Heart left ventricle (tissue), 16 donors: ENCODE data around the gene MON2. TPM values are rescaled to one million over a fixed set of nuclear protein-coding genes. Genes with fewer than 3 reads are reported as not detected.

ENCODE experiments used
- ATAC-seq, 4 donors: fragments of 200-7000 bp; cut with Tn5 transposase; one replicate each; pipeline ENCODE4 v1.9.1; 2020 to 2022; ENCODE audit warnings: moderate library complexity in 4 of 4, mild to moderate bottlenecking in 3 of 4, moderate number of reproducible peaks in 1 of 4
- DNase-seq, 5 donors: peaks; one replicate each; pipeline ENCODE4 v3.0.0-alpha.2; 2020
- H3K27ac ChIP-seq, 12 donors: fragments of 200-600 bp; sonication (generic) in 4 of 12; one replicate each; pipeline versions ENCODE4 v1.5.0 to v1.8.0; 2016 to 2022; ENCODE audit warnings: mild to moderate bottlenecking in 2 of 12
- H3K27me3 ChIP-seq, 9 donors: fragments of 200-600 bp; sonication (generic) in 2 of 9; one replicate each; pipeline versions ENCODE4 v1.5.1 to v1.8.0; 2016 to 2022; ENCODE audit warnings: mild to moderate bottlenecking in 3 of 9
- H3K36me3 ChIP-seq, 9 donors: fragments of 200-600 bp; sonication (generic) in 2 of 9; one replicate each; pipeline versions ENCODE4 v1.5.0 to v1.8.0; 2018 to 2022; ENCODE audit warnings: mild to moderate bottlenecking in 2 of 9
- H3K4me1 ChIP-seq, 12 donors: fragments of 200-600 bp; sonication (generic) in 4 of 12; one replicate each; pipeline versions ENCODE4 v1.5.0 to v1.8.0; 2016 to 2022; ENCODE audit warnings: mild to moderate bottlenecking in 3 of 12
- H3K4me3 ChIP-seq, 12 donors: fragments of 200-600 bp; sonication (generic) in 4 of 12; one replicate each; pipeline versions ENCODE4 v1.5.0 to v1.8.0; 2017 to 2022; ENCODE audit warnings: mild to moderate bottlenecking in 9 of 12, moderate library complexity in 4 of 12
- H3K9me3 ChIP-seq, 12 donors: fragments of 200-600 bp; sonication (generic) in 4 of 12; one replicate each; pipeline versions ENCODE4 v1.5.0 to v1.8.0; 2016 to 2022; ENCODE audit warnings: mild to moderate bottlenecking in 1 of 12
- POLR2A ChIP-seq, 2 donors: fragments of 450-650 bp; IDR thresholded peaks; one replicate each; pipeline ENCODE4 v1.6.1; 2017; ENCODE audit warnings: antibody characterized with exemption in 2 of 2, mild to moderate bottlenecking in 2 of 2, moderate library complexity in 2 of 2
- WGBS, 4 donors: extraction: QIAGEN DNeasy Blood & Tissue Kit in 2 of 4; methylation state at CpG; one replicate each; pipeline versions ENCODE4 v1.1.5 to v1.1.7; 2013 to 2018; 5-methylcytosine and 5-hydroxymethylcytosine counted together
- intact Hi-C, 10 donors: fragments of 100-400 bp; cut with DNase I; formaldehyde crosslinking; loops; one replicate each; pipeline versions ENCODE4 v1.11.1 to v1.14.2; 2022
- polyA plus RNA-seq, 2 donors: library from polyadenylated mRNA; stranded (reverse); fragments of 200-250 nt; gene quantifications; one replicate each; pipeline ENCODE4 v1.2.3, GENCODE V29; 2013
- total RNA-seq, 9 donors: library from RNA; depleted of rRNA in 2 of 9; stranded (reverse); fragments of >200 nt in 2 of 9; fragmentation: NEBNext Ultra II Directional in 3 of 9; extraction: Animal tissue kit (Norgen Biotek cat#: 25700) in 3 of 9; gene quantifications; one replicate each; pipeline versions ENCODE4 v1.1.0 to v1.2.4, GENCODE V29; 2016 to 2023
- TF ChIP-seq, protein P1 (sequence below), 12 donors: fragments of 200-600 bp; sonication (generic) in 4 of 12; IDR thresholded peaks; one replicate each; pipeline versions ENCODE4 v1.5.0 to v1.8.0; 2018 to 2022; ENCODE audit warnings: antibody characterized with exemption in 12 of 12, mild to moderate bottlenecking in 5 of 12
- donor health status: ischemic (EF 13 %, LVEDD 7.1; RV severe dilation, severe dysfunction).
- donor health status: healthy with polysubstance abuse.
- donor health status: DM: no; HTN: yes; CAD: no.
- donor health status: DM: no; HTN: no; CAD: no.
- donor health status: ischemic (EF 25% LVEDD 6.9; RV normal size, moderate dysfunction).
- donor health status: ischemic (EF 25% LVEDD 5.7; RV mildly dilated, moderate dysfunction).
- donor health status: healthy.
- donor health status: DM: yes; HTN: yes; CAD: no.
- donor health status: ischemic (EF 35%, LVEDD 5.7; RV mildly dilated, moderate dysfunction).
- donor health status: nonischemic (EF 11% LVEDD 7.7; RV severe dilation, severe dysfunction).
- donor health status: DM: yes; HTN: yes; CAD: no.
- donor health status: PGD.
- donor health status: ischemic (EF 29% LVEDD 5.4; RV normal size, mild dysfunction).
- donor health status: nonischemic (EF 23%, LVEDD 6.1; RV moderate dilation, normal function).

Gene MON2
- total and polyA plus RNA-seq, 11 donors = 8.7 to 30.6 (median 17.0) TPM

DNA sequence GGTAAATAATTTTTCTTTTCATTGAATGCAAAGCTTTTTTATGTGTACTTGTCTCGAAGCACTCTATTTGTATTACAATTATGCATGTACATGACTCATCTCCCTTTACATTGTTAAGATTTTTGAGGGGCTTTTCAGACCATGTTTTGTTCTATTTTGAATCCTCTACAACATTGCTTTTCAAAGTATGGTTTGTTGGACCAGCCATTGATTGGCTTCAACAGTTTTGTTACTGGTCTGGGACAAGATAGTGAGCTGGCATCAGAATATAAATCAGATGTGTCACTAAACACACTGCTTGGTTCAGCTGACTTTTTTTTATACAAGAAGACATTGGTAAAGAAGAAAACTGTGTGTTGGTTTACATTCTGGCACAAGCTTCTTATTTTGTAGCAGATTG is 122.3 kb downstream of the MON2 start:
- Histone ChIP-seq H3K36me3 (peaks cover 0 to 91% (median 59%) of the 10 kb centered on the region in 9 donors), H3K9me3 (no peaks in the 10 kb centered on the region), H3K4me3 (no peak overlapping the region), H3K4me1 (no peaks in the 10 kb centered on the region), H3K27ac (no peak overlapping the region), H3K27me3 (no peaks in the 10 kb centered on the region)
- intact Hi-C loops = loop anchor here in 3 of 10 donors (10.0 kb wide), 2 partner anchors 154 to 476 kb away; no protein-coding TSS in a partner anchor
- no peak for DNase-seq
- TF ChIP-seq POLR2A (IDR thresholded peaks at IDR 0.05) = no peak
- TF ChIP-seq, protein P1, sequence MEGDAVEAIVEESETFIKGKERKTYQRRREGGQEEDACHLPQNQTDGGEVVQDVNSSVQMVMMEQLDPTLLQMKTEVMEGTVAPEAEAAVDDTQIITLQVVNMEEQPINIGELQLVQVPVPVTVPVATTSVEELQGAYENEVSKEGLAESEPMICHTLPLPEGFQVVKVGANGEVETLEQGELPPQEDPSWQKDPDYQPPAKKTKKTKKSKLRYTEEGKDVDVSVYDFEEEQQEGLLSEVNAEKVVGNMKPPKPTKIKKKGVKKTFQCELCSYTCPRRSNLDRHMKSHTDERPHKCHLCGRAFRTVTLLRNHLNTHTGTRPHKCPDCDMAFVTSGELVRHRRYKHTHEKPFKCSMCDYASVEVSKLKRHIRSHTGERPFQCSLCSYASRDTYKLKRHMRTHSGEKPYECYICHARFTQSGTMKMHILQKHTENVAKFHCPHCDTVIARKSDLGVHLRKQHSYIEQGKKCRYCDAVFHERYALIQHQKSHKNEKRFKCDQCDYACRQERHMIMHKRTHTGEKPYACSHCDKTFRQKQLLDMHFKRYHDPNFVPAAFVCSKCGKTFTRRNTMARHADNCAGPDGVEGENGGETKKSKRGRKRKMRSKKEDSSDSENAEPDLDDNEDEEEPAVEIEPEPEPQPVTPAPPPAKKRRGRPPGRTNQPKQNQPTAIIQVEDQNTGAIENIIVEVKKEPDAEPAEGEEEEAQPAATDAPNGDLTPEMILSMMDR (IDR thresholded peaks at IDR 0.05) = no peak
- WGBS, 4 donors = 97 to 98% (median 98%) methylated on average over 1 of the region's 1 CpG
- no peak for ATAC-seq

DNA sequence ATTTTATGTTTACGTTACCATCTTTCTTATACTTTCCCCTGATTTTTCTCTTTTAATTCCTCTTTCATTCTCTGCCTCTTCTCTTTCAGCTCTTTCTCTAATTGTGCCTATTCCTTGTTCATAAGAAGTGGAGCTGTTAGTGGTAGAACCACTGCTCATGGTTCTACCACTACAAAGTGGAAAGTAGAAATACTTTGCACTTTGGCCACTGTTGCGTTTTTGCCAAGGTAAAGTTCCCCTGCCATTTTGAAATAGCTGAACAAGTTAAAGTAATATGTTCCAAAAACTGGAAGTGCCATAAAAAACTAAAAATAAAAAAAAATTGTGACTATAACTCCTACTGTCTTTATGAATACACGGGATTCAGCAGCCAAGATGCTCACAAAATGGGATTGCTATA is 130.6 kb downstream of the MON2 start:
- Histone ChIP-seq H3K36me3 (peaks cover 0 to 16% (median 8%) of the 10 kb centered on the region in 9 donors), H3K4me1 (peaks cover 0 to 12% (median 6%) of the 10 kb centered on the region in 12 donors), H3K4me3 (no peak overlapping the region), H3K27ac (no peak overlapping the region), H3K9me3 (no peaks in the 10 kb centered on the region), H3K27me3 (no peaks in the 10 kb centered on the region)
- intact Hi-C loops = loop anchor here in 2 of 10 donors (10.0 kb wide), 1 partner anchor 468 kb away; no protein-coding TSS in a partner anchor
- ATAC-seq = no peak
- DNase-seq = no peak
- WGBS, 4 donors = 96 to 99% (median 98%) methylated on average over 3 of the region's 3 CpGs
- no peak for TF ChIP-seq POLR2A (IDR thresholded peaks at IDR 0.05)
- TF ChIP-seq, protein P1 (IDR thresholded peaks at IDR 0.05) = no peak

DNA sequence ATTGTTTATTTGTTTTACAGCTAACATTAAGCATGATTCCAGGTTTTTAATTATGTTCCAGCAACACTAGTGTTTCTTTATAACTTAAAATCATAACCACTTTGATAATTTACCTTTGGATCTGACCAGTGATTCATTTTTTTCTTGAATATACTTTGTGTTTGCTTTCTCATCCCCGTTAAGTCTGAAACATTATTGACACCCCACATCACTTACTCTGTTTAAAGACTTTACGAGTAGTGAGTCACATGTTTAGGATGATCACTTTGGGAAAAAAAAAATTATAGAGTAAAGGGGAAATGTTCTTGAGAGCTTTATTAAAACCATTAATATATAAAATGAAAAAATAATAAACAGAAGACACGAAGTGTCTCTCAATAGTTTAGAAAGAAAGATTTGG is 132.2 kb downstream of the MON2 start:
- Histone ChIP-seq H3K9me3 (no peaks in the 10 kb centered on the region), H3K36me3 (peaks cover 0 to 8% (median 0%) of the 10 kb centered on the region in 9 donors), H3K27me3 (no peaks in the 10 kb centered on the region), H3K27ac (no peak overlapping the region), H3K4me3 (no peak overlapping the region), H3K4me1 (peaks cover 0 to 12% (median 6%) of the 10 kb centered on the region in 12 donors)
- 96 to 98% (median 97%) methylated on average over 3 of the region's 3 CpGs for WGBS, 4 donors
- DNase-seq (no peak), ATAC-seq (no peak)
- TF ChIP-seq POLR2A (IDR thresholded peaks at IDR 0.05) = no peak
- TF ChIP-seq, protein P1 (IDR thresholded peaks at IDR 0.05) = no peak
- intact Hi-C loops = loop anchor here in 2 of 10 donors (10.0 kb wide), 1 partner anchor 466 kb away; no protein-coding TSS in a partner anchor

DNA sequence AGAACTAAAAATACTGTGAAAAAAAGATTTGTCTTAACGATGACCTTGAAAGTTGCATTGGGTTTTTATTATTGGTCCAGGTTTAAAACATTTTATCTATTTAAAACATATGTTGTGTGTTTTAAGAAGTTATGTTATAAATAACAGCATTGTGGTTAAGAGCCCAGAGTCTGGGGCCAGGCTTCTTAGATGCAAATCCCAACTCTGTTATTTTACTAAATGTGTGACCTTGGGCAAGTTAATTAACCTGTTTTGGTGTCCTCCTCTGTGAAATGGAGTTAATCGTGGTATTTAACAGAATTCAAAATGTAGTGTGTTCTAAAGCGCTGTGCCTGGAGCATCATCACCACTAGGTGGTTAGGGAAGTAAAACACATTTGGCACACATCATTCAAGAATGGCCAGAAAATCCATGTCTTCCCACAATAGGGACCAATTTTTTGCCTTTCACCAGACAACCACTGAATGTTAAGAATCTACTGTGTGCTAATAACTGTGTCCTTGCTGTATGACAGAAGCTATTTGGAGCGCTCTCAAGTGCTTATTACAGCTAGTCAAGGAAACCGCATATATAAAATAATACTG is 133.3 kb downstream of the MON2 start:
- intact Hi-C loops = loop anchor here in 8 of 10 donors (5.0 to 10.0 kb wide), 4 partner anchors 87 to 465 kb away; no protein-coding TSS in a partner anchor

More for the DNA sequence above, 133.3 kb downstream of the MON2 start:
- no peak for DNase-seq
- H3K27me3 ChIP-seq = no peaks in the 10 kb centered on the region
- H3K4me3 ChIP-seq = no peak overlapping the region
- ATAC-seq = no peak
- H3K36me3 ChIP-seq = peaks cover 0 to 2% (median 0%) of the 10 kb centered on the region in 9 donors
- 90 to 93% (median 91%) methylated on average over 5 of the region's 5 CpGs for WGBS, 4 donors
- H3K4me1 ChIP-seq = peaks cover 0 to 21% (median 10%) of the 10 kb centered on the region in 12 donors
- TF ChIP-seq, protein P1 (IDR thresholded peaks at IDR 0.05) = peak in 1 of 12 donors; percentile 5
- no peak for TF ChIP-seq POLR2A (IDR thresholded peaks at IDR 0.05)
- no peaks in the 10 kb centered on the region for H3K9me3 ChIP-seq
- no peak overlapping the region for H3K27ac ChIP-seq
